ENCODE measurements around the gene OR8H1. TPM values are rescaled to one million over a fixed set of nuclear protein-coding genes. Genes with fewer than 3 reads are reported as not detected.

Gene OR8H1
- total RNA-seq, 6 donors from 2014 or later = not detected

DNA sequence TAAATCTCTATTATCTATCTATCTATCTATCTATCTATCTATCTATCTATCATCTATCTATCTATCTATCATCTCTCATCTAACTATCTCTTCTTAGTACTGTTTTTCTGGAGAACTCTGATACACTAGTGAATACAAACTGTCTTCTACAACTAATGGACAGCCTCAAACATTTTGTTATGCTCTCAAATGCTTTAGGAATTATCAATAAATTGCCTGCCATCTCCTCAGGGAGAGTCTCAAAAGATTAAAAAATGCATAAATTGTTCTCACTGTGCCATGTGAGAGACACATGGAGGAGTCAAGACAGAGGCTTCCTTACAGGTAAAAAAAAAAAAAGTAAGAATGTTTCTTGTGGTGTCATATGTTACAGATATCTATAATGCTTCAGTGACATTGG lies 22.8 kb upstream of the OR8H1 start, which contains the start of gene OR8K3:
TSS of gene OR8K3 (plus strand) at position 301 of the 400 bp plus-strand sequence. CDS start 3,163 bp downstream, outside the sequence.
- Histone ChIP-seq H3K4me3 (no peak within 1 kb of the TSS), H3K9me3 (no peaks in the 10 kb centered on the region), H3K4me1 (no peaks in the 10 kb centered on the region), H3K27me3 (no peaks in the 10 kb centered on the region), H3K36me3 (no peaks in the 10 kb centered on the region), H3K27ac (no peak within 1 kb of the TSS)
- DNase-seq (no peak), ATAC-seq (ENCODE audit: low FRiP score in 2 of 2) (no peak)
- TF ChIP-seq POLR2A (IDR thresholded peaks at IDR 0.05) (no peak), EP300 (IDR thresholded peaks at IDR 0.05) (no peak), POLR2AphosphoS5 (IDR thresholded peaks at IDR 0.05) (no peak)
- TF ChIP-seq, protein P1, sequence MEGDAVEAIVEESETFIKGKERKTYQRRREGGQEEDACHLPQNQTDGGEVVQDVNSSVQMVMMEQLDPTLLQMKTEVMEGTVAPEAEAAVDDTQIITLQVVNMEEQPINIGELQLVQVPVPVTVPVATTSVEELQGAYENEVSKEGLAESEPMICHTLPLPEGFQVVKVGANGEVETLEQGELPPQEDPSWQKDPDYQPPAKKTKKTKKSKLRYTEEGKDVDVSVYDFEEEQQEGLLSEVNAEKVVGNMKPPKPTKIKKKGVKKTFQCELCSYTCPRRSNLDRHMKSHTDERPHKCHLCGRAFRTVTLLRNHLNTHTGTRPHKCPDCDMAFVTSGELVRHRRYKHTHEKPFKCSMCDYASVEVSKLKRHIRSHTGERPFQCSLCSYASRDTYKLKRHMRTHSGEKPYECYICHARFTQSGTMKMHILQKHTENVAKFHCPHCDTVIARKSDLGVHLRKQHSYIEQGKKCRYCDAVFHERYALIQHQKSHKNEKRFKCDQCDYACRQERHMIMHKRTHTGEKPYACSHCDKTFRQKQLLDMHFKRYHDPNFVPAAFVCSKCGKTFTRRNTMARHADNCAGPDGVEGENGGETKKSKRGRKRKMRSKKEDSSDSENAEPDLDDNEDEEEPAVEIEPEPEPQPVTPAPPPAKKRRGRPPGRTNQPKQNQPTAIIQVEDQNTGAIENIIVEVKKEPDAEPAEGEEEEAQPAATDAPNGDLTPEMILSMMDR (IDR thresholded peaks at IDR 0.05) = no peak

DNA sequence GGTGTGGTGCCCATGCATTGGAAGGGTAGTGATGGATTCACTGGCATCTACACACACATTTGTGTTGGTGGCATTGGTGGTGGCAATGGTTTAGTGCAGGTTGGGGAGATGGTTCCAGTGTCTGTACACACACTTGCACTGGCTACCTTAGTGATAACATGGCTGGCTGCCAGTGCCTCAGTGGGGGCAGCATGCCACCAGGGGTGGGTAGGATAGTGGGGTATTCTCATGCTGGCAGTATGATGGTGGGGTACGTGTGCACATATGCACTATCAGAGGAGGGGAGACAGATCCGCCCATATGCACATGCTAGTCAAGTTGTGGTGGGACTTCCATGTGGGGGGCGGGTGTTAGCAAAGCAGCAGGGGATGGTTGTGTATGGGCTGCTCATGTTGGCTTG lies 15.8 kb upstream of the OR8H1 start:
- TF ChIP-seq POLR2A (IDR thresholded peaks at IDR 0.05) = no peak
- TF ChIP-seq, protein P1 (IDR thresholded peaks at IDR 0.05) = no peak
- no peak for TF ChIP-seq EP300 (IDR thresholded peaks at IDR 0.05)
- no peak for TF ChIP-seq POLR2AphosphoS5 (IDR thresholded peaks at IDR 0.05)
- H3K36me3 ChIP-seq = no peaks in the 10 kb centered on the region
- WGBS, 2 donors = 91 to 93% methylated on average over 3 of the region's 3 CpGs
- no peak for DNase-seq
- peak in 1 of 2 donors; percentile 49 for ATAC-seq (ENCODE audit: low FRiP score in 2 of 2)
- H3K27ac ChIP-seq = no peak overlapping the region
- peaks cover 0 to 7% (median 0%) of the 10 kb centered on the region in 4 donors for H3K9me3 ChIP-seq
- no peak overlapping the region for H3K4me3 ChIP-seq
- no peaks in the 10 kb centered on the region for H3K27me3 ChIP-seq
- H3K4me1 ChIP-seq = no peaks in the 10 kb centered on the region

DNA sequence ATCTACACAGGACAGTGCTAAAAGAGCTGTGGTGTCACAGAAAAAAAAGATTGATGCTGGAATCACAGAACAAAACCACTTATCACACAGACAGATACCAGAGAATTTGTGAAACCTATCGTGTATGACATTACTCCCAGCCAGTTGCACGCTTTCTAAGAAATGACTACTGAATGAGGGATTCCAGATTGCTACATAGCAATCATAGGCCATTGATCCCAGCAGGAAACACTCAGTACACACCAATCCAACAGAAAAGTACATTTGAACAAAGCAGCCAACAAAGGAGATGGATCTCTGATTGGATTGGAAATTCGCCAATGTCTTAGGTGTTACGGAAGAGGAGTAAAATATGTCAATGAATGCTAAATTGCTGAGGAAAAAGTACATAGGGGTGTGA lies 4.8 kb upstream of the OR8H1 start:
- WGBS, 2 donors = 85 to 89% methylated on average over 4 of the region's 4 CpGs
- TF ChIP-seq POLR2AphosphoS5 (IDR thresholded peaks at IDR 0.05) (no peak), POLR2A (IDR thresholded peaks at IDR 0.05) (no peak), EP300 (IDR thresholded peaks at IDR 0.05) (no peak)
- TF ChIP-seq, protein P1 (IDR thresholded peaks at IDR 0.05) = no peak
- DNase-seq (no peak), ATAC-seq (ENCODE audit: low FRiP score in 2 of 2) (no peak)
- H3K4me1 ChIP-seq = no peaks in the 10 kb centered on the region
- no peaks in the 10 kb centered on the region for H3K36me3 ChIP-seq
- no peaks in the 10 kb centered on the region for H3K9me3 ChIP-seq
- H3K4me3 ChIP-seq = no peak overlapping the region
- H3K27me3 ChIP-seq = no peaks in the 10 kb centered on the region
- no peak overlapping the region for H3K27ac ChIP-seq

DNA sequence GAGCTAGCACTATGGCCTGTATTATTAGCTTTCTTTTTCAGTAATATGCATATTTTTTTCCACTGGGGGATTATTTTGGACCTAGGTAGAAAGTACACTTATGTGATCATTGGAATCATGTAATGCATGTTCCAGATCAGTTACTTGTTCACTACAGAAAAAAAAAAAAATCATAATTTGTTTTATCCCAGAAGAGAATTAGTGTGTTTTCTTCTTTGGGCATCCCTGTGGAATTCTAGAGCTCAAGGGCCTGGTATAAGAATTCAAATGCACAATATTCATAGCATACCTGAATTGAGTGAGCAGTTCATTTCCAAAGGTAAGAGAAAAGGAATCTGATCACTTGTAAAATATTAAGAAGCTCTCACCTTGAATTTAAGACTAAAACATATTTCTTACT lies 18.2 kb downstream of the OR8H1 start, which contains the start of gene OR5T1:
TSS of gene OR5T1 (plus strand) at position 301 of the 400 bp plus-strand sequence. CDS start 1,485 bp downstream, outside the sequence.
- TF ChIP-seq POLR2AphosphoS5 (IDR thresholded peaks at IDR 0.05) (no peak), POLR2A (IDR thresholded peaks at IDR 0.05) (no peak), EP300 (IDR thresholded peaks at IDR 0.05) (no peak)
- TF ChIP-seq, protein P1 (IDR thresholded peaks at IDR 0.05) = no peak
- no peak for DNase-seq
- H3K36me3 ChIP-seq = no peaks in the 10 kb centered on the region

DNA sequence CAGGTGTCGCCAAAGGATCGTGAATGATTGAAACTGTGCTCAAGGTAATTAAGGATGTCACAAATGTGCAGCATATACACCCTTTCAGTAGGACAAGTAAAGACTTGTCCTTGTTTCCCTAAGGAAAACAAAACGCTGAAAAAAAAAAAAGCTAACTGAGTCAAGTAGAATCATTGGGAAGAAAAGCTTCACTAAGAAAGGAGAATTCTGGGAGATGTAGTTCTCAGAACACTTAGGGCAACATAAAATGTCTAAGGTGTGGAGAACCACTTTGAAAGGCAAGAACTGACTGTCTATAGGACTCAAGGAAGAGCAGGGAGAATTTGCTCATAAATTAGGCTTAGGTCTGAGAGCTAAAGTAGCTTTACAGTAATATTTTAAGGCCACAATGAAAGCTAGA lies 21.0 kb downstream of the OR8H1 start:
- DNase-seq = no peak
- Histone ChIP-seq H3K9me3 (peaks cover 0 to 4% (median 0%) of the 10 kb centered on the region in 4 donors), H3K27ac (no peak overlapping the region), H3K36me3 (no peaks in the 10 kb centered on the region), H3K4me1 (no peaks in the 10 kb centered on the region), H3K27me3 (no peaks in the 10 kb centered on the region), H3K4me3 (no peak overlapping the region)
- WGBS, 2 donors = 71 to 73% methylated on average over 3 of the region's 3 CpGs
- TF ChIP-seq POLR2AphosphoS5 (IDR thresholded peaks at IDR 0.05) = no peak
- TF ChIP-seq EP300 (IDR thresholded peaks at IDR 0.05) = no peak
- TF ChIP-seq, protein P1 (IDR thresholded peaks at IDR 0.05) = no peak
- TF ChIP-seq POLR2A (IDR thresholded peaks at IDR 0.05) = no peak
- no peak for ATAC-seq (ENCODE audit: low FRiP score in 2 of 2)

More for the DNA sequence above, 18.2 kb downstream of the OR8H1 start, which contains the start of gene OR5T1:
- Histone ChIP-seq H3K9me3 (no peaks in the 10 kb centered on the region), H3K4me3 (no peak within 1 kb of the TSS), H3K4me1 (no peaks in the 10 kb centered on the region), H3K27me3 (no peaks in the 10 kb centered on the region), H3K27ac (no peak within 1 kb of the TSS)
- ATAC-seq (ENCODE audit: low FRiP score in 2 of 2) = no peak

All from upper lobe of left lung (tissue), 6 donors.